ENCODE measurements around the gene C1orf21. TPM values are rescaled to one million over a fixed set of nuclear protein-coding genes. Genes with fewer than 3 reads are reported as not detected.

C1orf21 gene
- total and polyA plus RNA-seq, 12 donors: 23.2 to 177 (median 87.9) TPM

GRCh38 chr1:184576822-184577221 lies 190.0 kb downstream of the C1orf21 start:
- H3K4me3 ChIP-seq: no peak overlapping the region
- WGBS, 4 donors: 87 to 95% (median 94%) methylated on average over 6 of the region's 6 CpGs
- no peaks in the 10 kb centered on the region for H3K36me3 ChIP-seq (replicated peaks in 1 of 2)
- no peaks in the 10 kb centered on the region for H3K9me3 ChIP-seq (replicated peaks in 1 of 3)
- H3K27ac ChIP-seq: no peak overlapping the region
- intact Hi-C loops (cut with DNase I): no loop called here
- no peaks in the 10 kb centered on the region for H3K27me3 ChIP-seq
- TF ChIP-seq POLR2A (IDR thresholded peaks at IDR 0.05) (no peak), CTCF (IDR thresholded peaks at IDR 0.05) (no peak)
- peaks cover 0 to 3% of the 10 kb centered on the region in 2 donors for H3K4me1 ChIP-seq (replicated peaks in 1 of 2)
- no peak for DNase-seq

GRCh38 chr1:184577319-184577718 lies 190.5 kb downstream of the C1orf21 start:
- 87 to 93% (median 91%) methylated on average over 6 of the region's 6 CpGs for WGBS, 4 donors
- Histone ChIP-seq H3K4me1 (replicated peaks in 1 of 2) (peaks cover 0 to 3% of the 10 kb centered on the region in 2 donors), H3K36me3 (replicated peaks in 1 of 2) (no peaks in the 10 kb centered on the region), H3K27ac (no peak overlapping the region), H3K27me3 (no peaks in the 10 kb centered on the region), H3K4me3 (no peak overlapping the region), H3K9me3 (replicated peaks in 1 of 3) (no peaks in the 10 kb centered on the region)
- no peak for DNase-seq
- TF ChIP-seq CTCF (IDR thresholded peaks at IDR 0.05) (no peak), POLR2A (IDR thresholded peaks at IDR 0.05) (no peak)
- intact Hi-C loops (cut with DNase I): no loop called here

GRCh38 chr1:184582411-184582810 lies 195.6 kb downstream of the C1orf21 start:
- 89 to 100% (median 96%) methylated on average over 2 of the region's 2 CpGs for WGBS, 4 donors
- no peak overlapping the region for H3K4me3 ChIP-seq
- H3K27ac ChIP-seq: no peak overlapping the region
- no peak for DNase-seq
- H3K36me3 ChIP-seq (replicated peaks in 1 of 2): no peaks in the 10 kb centered on the region
- TF ChIP-seq POLR2A (IDR thresholded peaks at IDR 0.05) (no peak), CTCF (IDR thresholded peaks at IDR 0.05) (no peak)
- intact Hi-C loops (cut with DNase I): no loop called here
- no peaks in the 10 kb centered on the region for H3K9me3 ChIP-seq (replicated peaks in 1 of 3)
- H3K4me1 ChIP-seq (replicated peaks in 1 of 2): no peaks in the 10 kb centered on the region
- H3K27me3 ChIP-seq: no peaks in the 10 kb centered on the region

GRCh38 chr1:184583849-184584248 lies 197.0 kb downstream of the C1orf21 start:
- H3K36me3 ChIP-seq (replicated peaks in 1 of 2): no peaks in the 10 kb centered on the region
- no peak for DNase-seq
- intact Hi-C loops (cut with DNase I): no loop called here
- H3K4me1 ChIP-seq (replicated peaks in 1 of 2): no peaks in the 10 kb centered on the region
- no peak for TF ChIP-seq POLR2A (IDR thresholded peaks at IDR 0.05)
- no peak for TF ChIP-seq CTCF (IDR thresholded peaks at IDR 0.05)
- H3K4me3 ChIP-seq: no peak overlapping the region
- no peaks in the 10 kb centered on the region for H3K27me3 ChIP-seq
- H3K27ac ChIP-seq: no peak overlapping the region
- no peaks in the 10 kb centered on the region for H3K9me3 ChIP-seq (replicated peaks in 1 of 3)
- 65 to 70% (median 69%) methylated on average over 5 of the region's 5 CpGs for WGBS, 4 donors
